ENCODE results near the gene CROCC.

Gene CROCC

DNA sequence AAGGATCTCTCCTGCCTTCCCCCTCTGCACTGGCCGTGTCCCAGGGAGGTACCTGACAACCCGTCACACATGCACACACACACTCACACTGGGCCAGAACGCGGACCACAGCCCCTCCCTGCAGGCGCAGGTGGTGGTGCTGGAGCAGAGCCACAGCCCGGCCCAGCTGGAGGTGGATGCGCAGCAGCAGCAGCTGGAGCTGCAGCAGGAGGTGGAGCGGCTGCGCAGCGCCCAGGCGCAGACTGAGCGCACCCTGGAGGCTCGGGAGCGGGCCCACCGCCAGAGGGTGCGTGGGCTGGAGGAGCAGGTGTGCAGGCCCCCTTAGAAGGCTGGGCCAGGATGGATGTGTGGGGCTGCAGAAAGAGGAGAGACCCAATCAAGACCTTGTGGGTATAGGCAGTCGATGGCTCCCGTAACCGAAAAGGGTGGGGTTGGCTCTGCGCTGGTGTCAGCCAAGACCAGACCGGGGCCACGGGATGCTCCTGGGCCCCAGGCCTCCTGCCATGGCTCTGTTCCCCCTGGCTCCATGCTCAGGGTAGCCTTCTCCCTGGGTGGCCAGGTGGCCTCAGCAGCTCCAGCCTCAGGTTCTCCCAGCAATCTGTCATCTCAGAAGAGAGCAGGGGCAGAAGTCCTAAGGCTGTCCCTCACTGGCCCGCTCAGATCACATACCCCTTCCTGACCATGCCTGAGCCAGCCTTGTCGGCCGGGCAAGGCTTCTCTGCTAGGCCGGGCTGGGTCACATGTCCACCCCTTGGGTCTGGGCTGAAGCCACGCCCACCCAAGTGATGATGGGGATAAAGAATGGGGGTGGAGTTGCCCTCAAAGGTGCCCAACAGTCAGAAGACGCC is 49.8 kb downstream of the CROCC start:
- FAIRE-seq = no peak

DNA sequence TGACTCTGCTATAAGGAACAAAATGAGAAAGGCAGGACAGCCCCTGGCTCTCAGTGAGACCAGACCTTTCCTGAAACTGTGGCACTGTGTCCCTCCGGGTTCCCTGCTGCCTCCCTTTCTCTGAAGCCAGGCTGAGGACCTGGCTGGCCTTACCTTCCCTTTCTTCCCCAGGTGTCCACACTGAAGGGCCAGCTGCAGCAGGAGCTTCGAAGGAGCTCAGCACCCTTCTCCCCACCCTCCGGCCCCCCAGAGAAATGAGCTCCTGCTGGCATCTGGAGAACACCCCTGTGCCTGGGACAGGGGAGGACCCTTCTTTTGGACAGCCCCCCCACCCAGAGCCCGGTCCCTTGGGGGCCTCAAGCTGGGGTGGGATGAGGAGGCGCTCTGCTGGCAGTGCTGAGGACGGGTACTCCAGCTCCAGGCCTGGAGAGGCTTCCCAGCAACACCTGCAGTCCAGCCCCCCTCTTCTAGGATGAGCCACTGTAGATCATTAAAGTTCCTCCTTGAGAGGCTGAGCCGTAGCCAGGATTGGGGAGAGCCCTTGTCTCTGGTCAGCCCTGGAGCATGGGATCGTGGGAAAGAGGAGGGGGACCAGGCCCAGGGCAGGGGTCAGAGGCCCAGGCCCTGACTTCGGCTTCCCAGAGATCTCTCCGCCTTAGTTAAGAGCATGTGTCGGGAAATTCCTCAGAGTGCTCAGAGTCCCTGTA is 50.6 kb downstream of the CROCC start:
- no peak for FAIRE-seq

DNA sequence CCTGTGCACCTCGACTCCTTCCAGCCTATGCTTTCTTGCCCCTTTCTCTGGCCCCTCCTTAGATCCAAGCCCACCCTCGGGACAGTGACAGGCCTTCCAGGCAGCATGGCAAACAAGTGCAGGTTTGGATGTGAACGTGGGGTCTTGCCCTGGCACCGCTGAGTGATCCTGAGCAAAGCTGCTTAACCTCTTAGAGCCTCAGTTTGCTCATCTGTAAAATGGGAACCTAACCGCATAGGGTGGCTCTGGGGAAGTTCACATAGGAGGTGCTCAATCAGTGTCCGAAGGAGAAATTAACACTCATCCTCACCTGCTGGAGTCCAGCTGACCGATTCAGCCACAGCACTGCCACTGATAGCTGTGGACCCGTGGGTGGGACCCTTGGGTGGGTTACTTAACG is 51.5 kb downstream of the CROCC start:
- FAIRE-seq = no peak

DNA sequence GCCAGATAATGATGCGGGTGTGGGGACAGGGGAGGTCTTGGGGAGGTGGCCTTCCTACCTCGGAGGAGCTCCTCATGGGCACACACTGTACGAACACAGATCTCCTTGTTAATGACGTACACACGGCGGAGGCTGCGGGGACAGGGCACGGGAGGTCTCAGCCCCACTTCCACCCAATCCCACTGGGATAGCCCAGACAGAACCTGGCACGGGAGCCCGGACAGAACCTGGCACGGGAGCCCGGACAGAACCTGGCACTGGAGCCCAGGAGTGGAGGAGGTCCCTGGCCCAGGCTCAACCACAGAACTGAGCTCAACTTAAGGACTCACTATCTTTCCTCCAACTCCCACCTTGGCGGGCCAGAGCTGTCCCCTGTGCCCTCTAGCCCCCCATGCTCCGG is 53.5 kb downstream of the CROCC start:
- FAIRE-seq = no peak

DNA sequence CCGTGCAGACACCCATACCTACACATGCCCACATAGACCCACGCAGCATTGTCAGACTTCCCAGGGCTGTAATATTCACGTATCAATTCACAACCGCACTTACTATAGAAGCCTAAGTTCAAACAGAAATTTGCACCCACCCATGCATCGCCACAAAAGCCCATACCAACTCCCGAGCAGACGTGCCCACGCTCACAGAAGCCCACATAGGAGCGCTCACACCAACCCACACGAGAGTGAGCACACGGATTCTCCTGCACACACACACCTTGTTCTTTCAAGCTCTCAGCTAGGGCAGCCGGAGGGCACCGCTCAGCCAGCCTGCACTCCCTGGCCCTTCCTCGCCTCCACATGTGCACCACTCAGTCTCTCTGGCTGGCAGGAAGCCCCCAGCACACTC is 54.1 kb downstream of the CROCC start:
- no peak for FAIRE-seq

DNA sequence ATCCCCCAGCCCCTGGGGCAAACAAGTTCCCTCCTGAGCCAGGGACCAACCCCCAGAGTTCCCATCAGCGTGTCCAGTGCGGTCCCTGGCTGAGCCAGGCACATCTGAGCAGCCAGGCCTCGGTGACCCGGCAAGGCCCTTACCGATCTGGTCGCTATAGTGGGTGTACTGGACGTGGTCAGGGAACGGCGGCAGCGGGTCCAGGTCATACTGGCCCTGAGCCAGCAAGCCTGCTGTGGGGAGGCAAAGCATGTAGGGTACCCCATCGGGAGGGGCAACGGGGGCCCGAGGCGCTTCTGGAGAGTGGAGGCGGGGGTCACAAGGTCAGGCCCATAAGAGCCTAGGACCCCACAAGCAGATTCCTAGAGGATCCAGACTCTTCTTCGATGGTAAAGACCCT is 55.2 kb downstream of the CROCC start:
- no peak for FAIRE-seq

DNA sequence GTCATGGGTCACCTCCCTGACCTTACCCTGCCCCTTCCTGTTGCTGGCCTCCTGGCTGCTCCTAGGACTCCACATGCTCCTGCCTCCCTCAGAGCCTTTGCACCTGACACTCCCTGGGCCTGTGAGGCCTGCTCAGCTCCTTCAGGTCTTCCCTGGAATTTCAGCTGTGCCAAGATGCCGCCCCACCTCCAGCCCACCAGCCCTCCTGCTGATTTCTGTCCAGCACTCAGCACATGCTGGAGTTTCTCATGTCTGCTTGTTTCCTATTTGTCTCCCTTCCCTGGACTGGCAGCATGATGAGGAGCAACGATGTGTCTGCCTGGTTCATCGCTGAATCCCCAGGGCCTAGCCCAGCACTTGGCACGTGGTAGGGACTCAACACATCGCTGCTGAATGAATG is 55.6 kb downstream of the CROCC start:
- no peak for FAIRE-seq

DNA sequence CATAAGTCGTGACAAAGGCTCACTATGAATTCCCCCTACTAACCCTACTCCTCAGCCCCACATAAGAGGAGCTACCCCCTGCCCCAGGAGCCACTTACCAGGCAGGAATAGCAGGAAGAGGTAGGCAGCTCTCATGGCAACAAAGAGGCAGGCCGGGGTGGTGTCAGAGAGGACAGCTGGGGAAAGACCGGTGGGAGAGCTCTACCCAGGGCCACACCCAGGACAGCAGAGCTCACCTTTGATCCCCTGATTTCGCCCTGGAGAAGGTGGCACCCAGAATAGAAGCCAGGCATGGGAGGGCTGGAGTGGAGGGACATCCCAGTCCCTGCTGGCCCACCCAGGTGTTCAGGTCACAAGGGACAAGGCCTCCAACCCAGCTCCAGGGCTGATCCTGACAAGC is 56.4 kb downstream of the CROCC start:
- no peak for FAIRE-seq

DNA sequence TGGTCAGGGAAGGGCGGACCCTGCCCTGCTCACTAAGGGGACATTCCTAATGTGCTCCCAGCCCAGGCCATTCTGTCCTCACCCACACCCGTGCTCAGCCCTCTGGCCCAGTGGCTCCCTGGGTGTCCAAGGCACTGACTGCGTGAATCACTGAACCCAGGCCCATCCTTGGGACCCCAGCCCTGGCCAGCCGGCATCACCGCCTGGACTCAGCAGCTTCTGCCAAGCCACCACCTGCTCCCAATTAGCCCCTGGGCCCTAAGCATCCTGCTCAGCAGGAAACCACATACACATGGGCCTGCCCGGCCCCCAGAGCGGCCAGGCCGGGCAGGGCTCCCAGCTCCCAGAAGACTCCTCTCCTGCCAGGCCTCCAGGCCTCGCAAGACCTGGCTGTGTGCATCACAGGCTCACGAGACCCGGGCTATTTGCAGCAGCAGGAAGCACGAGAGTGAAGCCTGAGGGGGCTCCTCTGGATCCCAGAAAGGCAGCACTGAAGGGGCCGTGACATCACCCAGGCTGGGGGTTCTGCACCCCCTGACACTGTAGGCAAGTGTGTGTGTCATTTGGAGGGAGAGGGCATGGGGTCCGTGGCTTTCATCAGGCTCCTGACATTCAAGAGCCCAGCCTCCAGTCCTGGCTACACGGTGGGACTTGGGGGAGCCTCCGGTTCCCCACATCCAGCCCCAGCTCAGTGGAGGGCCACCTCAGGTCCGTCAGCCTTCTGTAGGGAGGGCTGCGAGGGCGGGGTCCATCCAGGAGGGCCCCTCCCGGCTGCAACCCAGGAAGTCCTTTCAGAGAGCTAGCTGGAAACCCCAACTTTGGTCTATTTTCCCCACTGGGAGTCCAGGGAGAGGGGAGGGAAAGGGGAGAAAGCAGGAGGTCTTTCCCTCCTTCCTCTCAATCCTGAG is 57.1 kb downstream of the CROCC start:
- FAIRE-seq = no peak

DNA sequence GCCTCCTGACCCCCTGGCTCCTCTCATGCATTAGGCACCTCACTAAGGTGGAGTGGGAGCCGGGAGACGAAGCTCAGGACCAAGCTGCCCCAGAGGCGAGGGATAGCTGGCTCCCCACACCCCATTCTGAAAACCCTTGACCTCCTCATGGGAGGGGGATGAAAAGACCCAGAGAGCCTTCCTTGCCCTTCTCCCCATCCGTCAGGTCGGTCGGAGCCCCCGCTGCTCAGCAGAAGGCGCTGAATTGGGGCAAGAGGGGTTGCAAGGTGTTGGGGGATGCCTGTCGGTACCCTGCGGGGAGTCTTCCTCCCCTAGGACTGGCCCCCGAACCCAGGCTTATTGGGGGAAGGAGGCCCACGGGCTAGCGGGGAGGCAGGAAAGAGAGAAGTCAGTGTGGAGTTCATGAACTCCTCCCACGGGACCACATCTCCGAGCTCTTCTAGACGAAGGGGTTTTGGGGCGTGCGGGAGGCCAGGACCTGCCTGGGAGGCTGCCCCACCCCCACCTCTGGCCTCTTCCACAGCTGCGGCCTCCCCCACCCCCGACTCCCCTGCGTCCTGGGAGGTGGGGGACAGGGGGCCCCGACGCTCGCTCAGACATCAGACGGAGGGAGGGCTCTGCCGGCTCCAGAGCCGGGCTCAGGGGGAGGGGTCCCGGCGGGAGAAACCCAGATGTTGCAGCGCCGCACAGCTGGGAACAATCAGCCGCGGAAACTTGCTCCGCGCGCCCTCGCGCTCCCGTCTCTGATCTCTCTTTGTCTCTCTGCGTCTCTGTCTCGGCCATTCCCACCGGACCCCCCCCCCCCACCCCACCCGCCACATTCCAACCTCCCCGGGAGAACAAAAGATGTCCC is 58.0 kb downstream of the CROCC start:
- no peak for FAIRE-seq

DNA sequence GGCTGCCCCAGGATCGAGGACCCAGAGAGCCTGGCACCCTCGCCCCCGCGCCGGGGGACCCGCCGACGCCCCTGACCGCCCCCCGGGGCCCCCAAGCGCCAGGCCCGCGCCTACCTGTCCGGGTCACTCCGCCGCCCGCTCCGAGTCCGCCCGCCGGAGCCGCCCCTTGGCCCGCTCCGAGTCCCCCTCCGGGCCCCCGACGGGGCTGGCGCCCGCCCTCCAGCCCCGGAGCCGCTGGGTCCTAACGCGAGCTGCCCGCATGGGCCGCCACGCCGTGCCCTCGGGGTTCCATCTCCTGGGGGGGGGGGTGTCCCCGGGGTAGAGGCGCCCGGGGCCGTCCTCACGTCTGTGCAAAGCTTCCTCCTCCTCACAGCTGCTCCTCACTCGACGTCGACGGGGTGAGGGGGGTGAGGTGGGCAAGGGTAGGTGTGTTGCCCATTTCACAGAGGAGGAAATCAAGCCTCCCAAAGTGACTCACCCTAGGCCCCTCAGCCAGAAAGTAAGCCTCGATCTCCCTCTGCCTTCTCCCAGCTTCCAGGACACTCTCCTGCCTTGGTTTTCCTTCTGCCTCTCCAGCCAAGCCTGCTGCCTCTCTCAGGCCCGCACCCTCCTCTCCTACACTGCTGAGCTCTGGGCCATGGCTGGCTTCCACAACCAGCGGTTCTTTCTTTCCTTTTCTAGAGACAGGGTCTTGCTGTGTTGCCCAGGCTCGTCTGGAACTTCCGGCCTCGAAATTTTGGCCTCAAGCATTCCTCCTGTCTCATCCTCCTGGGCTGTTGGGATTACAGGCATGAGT is 58.9 kb downstream of the CROCC start, which contains the start of gene MFAP2:
Gene MFAP2, minus strand, starts transcription at position 148 of the 796 bp plus-strand sequence. CDS start 2,347 bp downstream, outside the sequence.
- FAIRE-seq = no peak

DNA sequence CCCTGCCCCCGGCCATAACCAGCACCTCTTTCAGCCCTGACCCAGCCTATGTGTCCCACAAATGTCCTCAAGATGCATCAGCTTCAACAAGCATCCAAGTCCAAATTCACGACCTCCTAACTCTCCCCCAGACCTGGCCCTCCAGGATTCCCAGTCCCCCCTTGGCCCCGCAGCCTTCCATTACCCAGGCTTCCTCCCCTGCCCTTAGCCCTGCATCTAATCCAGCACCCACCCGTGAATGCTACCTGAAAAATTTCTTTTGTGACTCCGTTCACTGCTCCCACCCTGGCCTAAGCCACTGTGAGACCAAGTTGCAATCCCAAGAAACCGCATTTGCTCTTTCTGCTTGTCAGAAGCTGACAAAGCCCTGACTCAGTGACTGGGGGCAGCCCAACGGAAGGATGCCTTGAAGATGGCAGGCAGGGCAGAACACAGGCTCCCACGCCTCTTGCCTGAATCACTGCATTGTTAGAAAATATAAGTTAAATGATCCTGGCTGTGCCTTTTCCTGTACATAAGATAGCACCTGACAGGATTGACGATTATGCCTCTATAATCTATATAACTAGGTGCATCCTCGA is 59.6 kb downstream of the CROCC start:
- no peak for FAIRE-seq

DNA sequence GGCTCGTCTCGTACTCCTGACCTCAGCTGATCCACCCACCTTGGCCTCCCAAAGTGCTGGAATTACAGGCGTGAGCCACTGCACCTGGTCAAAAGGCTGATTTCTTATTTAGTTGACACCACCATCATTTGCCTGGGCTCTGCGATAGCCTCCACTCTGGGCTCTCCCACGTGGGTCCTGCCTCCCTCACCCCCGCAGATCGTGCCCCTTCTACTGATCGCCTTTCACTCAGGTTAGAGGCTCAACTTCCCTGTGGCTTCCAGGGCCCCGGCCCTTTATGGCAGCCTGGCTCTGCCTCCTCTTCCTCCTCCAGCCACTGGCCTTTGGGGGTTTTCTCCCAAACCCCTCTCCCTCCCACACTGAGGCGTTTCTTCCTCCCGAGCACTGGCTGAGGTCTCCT is 61.2 kb downstream of the CROCC start:
- FAIRE-seq = no peak

DNA sequence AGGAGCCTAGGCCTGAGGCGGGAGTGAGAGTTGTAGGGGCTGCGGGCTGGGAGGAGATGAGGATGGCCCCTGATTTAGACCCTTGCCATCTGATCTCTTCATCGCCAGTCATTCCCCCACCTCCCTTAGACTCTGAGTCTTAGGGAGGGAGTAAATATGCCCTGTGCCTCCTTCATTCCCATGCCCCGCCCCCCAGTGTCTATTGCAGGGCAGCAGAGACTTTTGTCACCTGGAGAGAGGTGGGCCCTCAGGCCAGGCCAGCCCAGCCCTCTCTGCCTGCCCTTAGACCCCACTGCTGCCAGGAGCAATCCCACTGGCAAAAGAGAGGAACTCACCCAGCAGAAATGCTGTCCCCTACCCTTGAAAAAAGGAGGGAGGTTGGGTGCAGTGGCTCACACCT is 61.9 kb downstream of the CROCC start:
- no peak for FAIRE-seq

DNA sequence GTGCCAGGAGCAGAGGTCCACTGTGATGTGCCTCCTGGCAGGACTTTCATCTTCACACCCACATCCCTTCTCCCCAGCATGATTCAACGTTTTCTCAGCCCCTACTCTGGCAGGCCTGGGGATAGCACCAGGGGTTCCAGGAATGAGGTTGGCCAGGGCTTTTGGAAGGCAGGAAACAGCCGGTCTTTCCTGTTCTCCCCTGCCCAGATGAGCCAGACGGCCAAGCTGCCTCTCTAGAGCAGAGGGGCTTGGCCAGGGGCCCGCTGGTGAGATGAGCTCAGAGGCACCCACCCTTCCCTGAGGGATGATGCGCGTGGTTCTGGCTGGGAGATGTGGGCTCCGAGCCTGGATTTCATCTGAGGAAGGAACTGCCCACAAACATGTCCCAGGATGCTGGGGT is 63.0 kb downstream of the CROCC start:
- FAIRE-seq = no peak

DNA sequence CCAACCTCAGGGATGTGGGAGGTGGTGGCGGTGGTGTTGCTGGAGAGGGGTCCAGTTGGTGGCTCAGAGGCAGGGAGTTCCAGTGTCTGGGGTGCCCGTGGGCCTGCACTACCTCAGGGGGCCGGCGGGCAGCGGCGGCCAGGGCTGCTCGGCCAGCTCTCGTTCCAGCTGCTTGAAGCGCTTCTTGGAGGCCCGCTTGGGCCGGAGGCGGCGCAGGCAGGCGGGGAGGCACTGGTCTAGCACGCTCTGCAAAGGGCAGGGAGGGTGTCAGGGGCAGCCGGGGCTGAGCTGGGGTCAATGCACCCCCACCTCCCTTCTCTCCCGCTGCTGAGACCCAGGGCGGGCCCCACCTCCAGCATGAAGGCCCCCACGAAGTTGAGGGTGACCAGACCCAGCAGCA is 64.4 kb downstream of the CROCC start:
- FAIRE-seq = no peak

DNA sequence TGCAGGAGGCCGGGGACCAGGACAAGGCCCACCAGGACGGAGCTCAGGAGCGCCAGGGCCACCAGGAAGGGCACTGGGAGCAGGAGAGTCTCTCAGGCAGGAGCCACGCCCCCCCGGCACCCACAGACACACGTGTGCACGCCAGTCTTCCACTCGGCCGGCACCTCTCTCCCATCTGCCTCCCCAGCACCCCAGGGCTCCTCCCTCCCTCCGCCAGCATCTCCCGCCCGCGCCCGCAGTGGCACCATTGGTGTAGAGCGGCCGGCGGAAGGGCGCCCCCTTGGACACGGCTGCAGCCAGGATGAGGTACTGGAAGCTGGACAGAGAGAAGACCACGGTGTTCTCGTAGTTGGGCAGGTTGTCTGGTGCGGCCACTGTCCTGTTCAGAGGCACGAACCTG is 64.8 kb downstream of the CROCC start:
- no peak for FAIRE-seq

DNA sequence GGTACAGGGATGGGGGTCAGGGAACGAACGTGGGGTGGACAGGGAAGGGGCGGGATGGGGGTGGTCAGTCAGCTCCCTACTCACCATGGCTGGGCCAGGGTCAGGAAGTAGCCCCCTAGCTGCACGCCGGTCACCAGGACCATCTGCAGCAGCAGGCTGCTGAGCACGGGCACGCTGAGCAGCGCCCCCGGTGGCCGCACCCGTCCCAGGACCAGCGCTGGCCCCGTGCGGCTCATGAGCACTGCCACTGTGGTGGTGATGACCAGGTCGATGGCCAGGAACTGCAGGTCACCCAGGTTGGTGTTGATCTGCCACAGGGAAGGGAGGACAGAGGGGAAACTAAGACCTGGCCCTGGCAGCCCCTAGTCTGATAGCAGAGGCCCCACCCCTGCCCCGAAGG is 65.2 kb downstream of the CROCC start:
- no peak for FAIRE-seq

DNA sequence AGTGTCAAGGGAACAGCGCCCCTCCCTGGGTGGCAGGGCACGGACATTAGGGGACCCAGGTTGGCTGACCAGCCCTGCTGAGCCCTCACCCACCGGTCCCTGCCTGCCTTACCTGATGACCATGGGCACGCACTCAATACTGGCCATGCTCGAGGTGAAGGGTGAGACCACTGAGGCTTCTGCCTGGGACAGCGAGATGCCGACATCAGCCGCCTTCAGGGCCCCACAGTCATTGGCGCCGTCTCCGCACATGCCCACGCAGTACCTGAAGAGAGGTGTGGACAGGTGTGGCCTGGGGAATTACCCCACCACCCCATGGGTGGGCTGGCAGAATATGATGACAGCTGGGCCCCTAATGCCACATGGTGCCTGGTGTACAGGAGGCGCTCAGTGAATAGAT is 66.5 kb downstream of the CROCC start:
- FAIRE-seq = no peak

DNA sequence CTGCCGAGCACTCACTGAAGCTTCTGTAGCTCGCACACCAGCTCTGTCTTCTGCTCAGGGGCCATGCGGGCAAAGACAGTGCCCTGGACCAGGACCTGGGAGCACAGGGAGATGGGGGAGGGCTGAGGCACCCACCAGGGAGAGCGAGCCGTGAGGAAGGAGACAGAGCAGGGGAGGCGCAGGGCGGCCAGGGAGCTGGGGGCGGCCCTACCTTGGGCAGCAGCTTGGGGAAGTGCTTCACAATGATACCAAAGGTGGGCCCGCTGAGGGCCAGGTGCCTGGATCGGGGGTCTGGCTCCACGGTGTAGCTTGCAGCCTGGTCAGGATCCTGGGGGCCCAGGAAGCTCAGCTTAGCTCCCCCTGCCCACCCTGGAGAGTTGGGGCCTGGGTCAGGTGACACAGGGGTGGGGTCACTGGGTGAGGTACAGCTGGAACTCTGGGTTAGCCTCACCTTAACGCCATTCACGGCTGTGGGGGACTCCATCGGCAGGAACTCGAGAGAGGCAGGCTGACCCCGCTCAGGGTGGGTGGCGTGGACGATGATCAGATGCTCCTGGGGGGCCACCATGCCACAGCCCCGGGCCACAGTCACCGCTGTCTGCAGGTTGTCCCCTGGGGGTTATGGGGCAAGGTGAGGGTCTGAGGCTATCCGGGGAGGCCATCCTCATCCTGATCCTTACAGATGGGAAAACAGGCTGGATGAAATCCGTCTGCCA is 68.1 kb downstream of the CROCC start:
- no peak for FAIRE-seq

Measured in TTC549 (cell line).